ENCODE results near the gene GAREM1.

GRCh38 chr18:32422201-32422600, 48.5 kb downstream of the GAREM1 start:
- TF ChIP-seq, protein P1, sequence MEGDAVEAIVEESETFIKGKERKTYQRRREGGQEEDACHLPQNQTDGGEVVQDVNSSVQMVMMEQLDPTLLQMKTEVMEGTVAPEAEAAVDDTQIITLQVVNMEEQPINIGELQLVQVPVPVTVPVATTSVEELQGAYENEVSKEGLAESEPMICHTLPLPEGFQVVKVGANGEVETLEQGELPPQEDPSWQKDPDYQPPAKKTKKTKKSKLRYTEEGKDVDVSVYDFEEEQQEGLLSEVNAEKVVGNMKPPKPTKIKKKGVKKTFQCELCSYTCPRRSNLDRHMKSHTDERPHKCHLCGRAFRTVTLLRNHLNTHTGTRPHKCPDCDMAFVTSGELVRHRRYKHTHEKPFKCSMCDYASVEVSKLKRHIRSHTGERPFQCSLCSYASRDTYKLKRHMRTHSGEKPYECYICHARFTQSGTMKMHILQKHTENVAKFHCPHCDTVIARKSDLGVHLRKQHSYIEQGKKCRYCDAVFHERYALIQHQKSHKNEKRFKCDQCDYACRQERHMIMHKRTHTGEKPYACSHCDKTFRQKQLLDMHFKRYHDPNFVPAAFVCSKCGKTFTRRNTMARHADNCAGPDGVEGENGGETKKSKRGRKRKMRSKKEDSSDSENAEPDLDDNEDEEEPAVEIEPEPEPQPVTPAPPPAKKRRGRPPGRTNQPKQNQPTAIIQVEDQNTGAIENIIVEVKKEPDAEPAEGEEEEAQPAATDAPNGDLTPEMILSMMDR (IDR thresholded peaks at IDR 0.05) = no peak
- TF ChIP-seq SIN3A (IDR thresholded peaks at IDR 0.05; ENCODE audit: borderline replicate concordance, insufficient read depth, low read depth, low read length) (no peak), POLR2AphosphoS5 (IDR thresholded peaks at IDR 0.05; ENCODE audit: low read depth, low read length) (no peak)
- TF ChIP-seq, protein P2, sequence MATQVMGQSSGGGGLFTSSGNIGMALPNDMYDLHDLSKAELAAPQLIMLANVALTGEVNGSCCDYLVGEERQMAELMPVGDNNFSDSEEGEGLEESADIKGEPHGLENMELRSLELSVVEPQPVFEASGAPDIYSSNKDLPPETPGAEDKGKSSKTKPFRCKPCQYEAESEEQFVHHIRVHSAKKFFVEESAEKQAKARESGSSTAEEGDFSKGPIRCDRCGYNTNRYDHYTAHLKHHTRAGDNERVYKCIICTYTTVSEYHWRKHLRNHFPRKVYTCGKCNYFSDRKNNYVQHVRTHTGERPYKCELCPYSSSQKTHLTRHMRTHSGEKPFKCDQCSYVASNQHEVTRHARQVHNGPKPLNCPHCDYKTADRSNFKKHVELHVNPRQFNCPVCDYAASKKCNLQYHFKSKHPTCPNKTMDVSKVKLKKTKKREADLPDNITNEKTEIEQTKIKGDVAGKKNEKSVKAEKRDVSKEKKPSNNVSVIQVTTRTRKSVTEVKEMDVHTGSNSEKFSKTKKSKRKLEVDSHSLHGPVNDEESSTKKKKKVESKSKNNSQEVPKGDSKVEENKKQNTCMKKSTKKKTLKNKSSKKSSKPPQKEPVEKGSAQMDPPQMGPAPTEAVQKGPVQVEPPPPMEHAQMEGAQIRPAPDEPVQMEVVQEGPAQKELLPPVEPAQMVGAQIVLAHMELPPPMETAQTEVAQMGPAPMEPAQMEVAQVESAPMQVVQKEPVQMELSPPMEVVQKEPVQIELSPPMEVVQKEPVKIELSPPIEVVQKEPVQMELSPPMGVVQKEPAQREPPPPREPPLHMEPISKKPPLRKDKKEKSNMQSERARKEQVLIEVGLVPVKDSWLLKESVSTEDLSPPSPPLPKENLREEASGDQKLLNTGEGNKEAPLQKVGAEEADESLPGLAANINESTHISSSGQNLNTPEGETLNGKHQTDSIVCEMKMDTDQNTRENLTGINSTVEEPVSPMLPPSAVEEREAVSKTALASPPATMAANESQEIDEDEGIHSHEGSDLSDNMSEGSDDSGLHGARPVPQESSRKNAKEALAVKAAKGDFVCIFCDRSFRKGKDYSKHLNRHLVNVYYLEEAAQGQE (IDR thresholded peaks at IDR 0.05; ENCODE audit: insufficient read depth in 1 of 2, low read depth in 2 of 2, low read length in 1 of 2) = no peak

Measured in Panc1 (cell line).